GM12891 (cell line): Measurements from ENCODE around the gene TH.
"Not testable (repeated sequence)": the region's sequence is repeated elsewhere in the genome, so short reads cannot be mapped to it uniquely, and the experiment has no call there.

ENCODE experiments used
- DNase-seq: peaks from one replicate; pipeline ENCODE4 v3.0.0; 2011; ENCODE audit warnings: low spot score; ENCODE audit not compliant: insufficient read length
- FAIRE-seq: peaks from 2 replicates; lab custom pipeline; 2011; peaks lifted over from hg19 to GRCh38; lab: Jason Lieb, UNC
- PAX5 ChIP-seq: IDR thresholded peaks from 2 replicates; pipeline ENCODE4 v1.6.1; 2011; ENCODE audit warnings: low read length, moderate library complexity, mild to moderate bottlenecking; ENCODE audit not compliant: insufficient read depth, severe bottlenecking
- POLR2A ChIP-seq: IDR thresholded peaks from 2 replicates; pipeline ENCODE4 v1.6.1; 2011; ENCODE audit warnings: low read depth, low read length, control low read depth
- POLR2AphosphoS5 ChIP-seq: IDR thresholded peaks from 2 replicates; pipeline ENCODE4 v1.6.1; 2011; ENCODE audit warnings: low read depth, low read length, control low read depth
- POU2F2 ChIP-seq: IDR thresholded peaks from 2 replicates; pipeline ENCODE4 v1.6.1; 2011; ENCODE audit warnings: low read depth, mild to moderate bottlenecking, control low read depth, low read length, moderate library complexity
- SPI1 ChIP-seq: IDR thresholded peaks from 2 replicates; pipeline ENCODE4 v1.6.1; 2011; ENCODE audit warnings: low read depth, low read length, control low read depth
- TAF1 ChIP-seq: IDR thresholded peaks from 2 replicates; pipeline ENCODE4 v1.6.1; 2011; ENCODE audit warnings: low read depth, low read length, control low read depth

Gene TH

DNA sequence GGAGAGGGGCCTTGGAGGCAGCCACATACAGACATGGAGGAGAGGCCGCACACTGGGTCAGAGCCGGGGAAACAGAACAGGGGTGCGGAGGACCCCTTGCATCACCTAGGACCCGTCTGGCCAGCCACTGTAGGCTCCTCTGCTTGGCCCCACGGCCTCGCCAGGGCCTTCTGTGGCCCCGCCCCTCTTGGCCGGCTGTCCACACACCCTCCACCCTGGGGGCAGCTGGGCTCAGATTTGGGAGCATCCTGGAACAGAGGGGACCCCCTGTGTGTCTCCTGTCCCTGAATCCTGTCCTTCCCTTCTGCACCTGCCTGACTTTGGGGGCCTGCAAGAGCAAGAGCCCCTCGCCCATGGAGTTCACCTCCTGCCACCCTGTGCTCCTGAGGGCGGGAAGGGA lies 7.9 kb upstream of the TH start:
- TF ChIP-seq PAX5 (no peak), TAF1 (no peak)
- no peak for FAIRE-seq
- DNase-seq, result no peak

DNA sequence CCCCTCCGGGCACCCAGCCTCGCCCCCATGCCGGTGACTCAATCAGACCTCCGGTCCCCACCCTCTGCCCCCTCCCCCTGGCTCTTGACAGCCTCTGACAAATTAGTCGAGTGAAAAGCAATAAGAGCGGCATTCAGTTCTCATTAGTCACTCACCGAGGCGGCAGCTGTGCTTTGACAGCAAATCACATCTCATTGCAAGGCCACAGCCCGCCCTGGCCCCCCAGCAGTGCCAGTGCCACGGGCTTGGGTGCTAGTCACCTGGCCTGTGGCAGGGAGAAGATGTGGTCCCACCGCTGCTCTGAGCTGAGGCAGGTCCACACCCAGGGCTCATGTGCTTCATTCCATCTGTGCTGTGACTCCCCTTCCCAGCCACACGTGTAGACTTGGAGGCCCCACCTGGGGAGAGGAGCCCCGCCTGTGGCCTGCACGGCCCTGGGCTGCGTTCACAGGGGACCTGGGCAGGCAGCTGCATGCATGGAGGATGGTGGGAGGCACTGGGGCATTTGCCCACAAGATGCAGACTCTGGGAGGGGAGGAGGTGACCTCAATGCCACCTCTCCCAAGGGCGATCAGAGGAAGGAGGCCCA lies 7.4 kb upstream of the TH start:
- DNase-seq (no peak), FAIRE-seq (no peak)

GRCh38 chr11:2178055-2178773 lies 6.6 kb upstream of the TH start:
- DNase-seq, FAIRE-seq: not testable (repeated sequence)

More for the DNA sequence above, 7.4 kb upstream of the TH start:
- TF ChIP-seq PAX5 (no peak), TAF1 (no peak), POLR2A (no peak), POLR2AphosphoS5 (no peak), SPI1 (no peak)

- no peak for DNase-seq
- TF ChIP-seq SPI1 (no peak), PAX5 (no peak)
- FAIRE-seq, result no peak
These were observed 5.5 kb upstream of the TH start for GRCh38 chr11:2177076-2177475.

DNA sequence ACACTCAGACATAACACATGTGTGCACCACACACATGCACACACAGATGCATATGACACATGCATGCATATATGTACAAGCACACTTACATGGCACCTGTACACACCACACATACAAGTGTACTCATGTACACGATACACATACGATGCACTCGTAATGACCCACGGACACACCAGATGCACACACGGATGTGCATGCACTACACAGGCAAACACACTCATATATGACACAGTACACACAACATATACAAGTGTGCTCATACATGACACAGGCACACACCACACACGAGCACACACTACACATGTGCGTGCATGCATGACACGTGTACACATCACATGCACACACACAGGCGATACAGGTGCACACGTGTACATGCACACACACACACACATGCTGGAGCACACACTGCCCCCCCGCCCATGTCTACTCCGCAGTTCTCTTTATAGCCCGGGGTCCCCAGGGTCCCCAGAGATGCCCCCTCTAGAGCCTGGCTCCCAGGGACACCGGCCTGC lies 4.8 kb upstream of the TH start:
- TF ChIP-seq POLR2AphosphoS5 (no peak), SPI1 (no peak), POU2F2 (no peak), POLR2A (no peak), TAF1 (no peak), PAX5 (no peak)
- peak; percentile 50 for FAIRE-seq
- DNase-seq, result no peak

GRCh38 chr11:2175659-2176058 lies 4.0 kb upstream of the TH start:
- no peak for DNase-seq
- TF ChIP-seq POLR2A (no peak), TAF1 (no peak), POU2F2 (no peak), POLR2AphosphoS5 (no peak), SPI1 (no peak), PAX5 (no peak)
- FAIRE-seq, result no peak

GRCh38 chr11:2174361-2174760 lies 2.7 kb upstream of the TH start:
- TF ChIP-seq POLR2A (no peak), TAF1 (no peak), SPI1 (no peak), PAX5 (no peak), POU2F2 (no peak), POLR2AphosphoS5 (no peak)
- FAIRE-seq (no peak), DNase-seq (no peak)

DNA sequence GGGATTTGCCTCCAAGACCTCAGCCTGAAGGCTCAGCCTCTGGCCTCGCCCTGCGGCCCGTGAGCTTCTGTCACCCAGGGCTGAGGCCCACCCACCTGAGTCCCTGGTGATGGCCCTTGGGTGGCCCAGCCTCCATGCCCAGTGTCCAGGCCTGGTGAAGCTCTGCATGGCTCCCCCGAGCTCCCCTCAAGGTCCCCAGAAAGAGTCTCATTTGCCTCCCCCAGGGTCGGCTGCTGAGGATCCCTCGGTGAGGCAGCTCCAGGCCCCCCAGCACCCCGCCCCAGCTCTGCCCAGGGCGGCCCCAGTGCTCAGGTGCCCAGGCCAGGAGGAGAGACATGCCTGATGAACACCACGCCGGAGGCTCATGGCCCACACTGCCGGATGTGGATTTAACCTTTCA lies 2.1 kb upstream of the TH start:
- FAIRE-seq (no peak), DNase-seq (no peak)
- no peak for TF ChIP-seq POU2F2
- no peak for TF ChIP-seq POLR2A
- TF ChIP-seq TAF1, result no peak
- TF ChIP-seq PAX5, result no peak
- no peak for TF ChIP-seq POLR2AphosphoS5
- TF ChIP-seq SPI1, result no peak

GRCh38 chr11:2173150-2173693 lies 1.6 kb upstream of the TH start:
- DNase-seq, result no peak
- FAIRE-seq, result no peak
- TF ChIP-seq POU2F2, result no peak
- no peak for TF ChIP-seq PAX5
- no peak for TF ChIP-seq POLR2A
- TF ChIP-seq TAF1, result no peak
- no peak for TF ChIP-seq SPI1
- TF ChIP-seq POLR2AphosphoS5, result no peak

- FAIRE-seq (no peak), DNase-seq (no peak)
- TF ChIP-seq POLR2AphosphoS5 (no peak), POU2F2 (no peak), SPI1 (no peak), PAX5 (no peak), POLR2A (no peak), TAF1 (no peak)
These were observed 1.1 kb upstream of the TH start for GRCh38 chr11:2172676-2173075.
